ENCODE results near the gene MTHFD1L. TPM values are rescaled to one million over a fixed set of nuclear protein-coding genes. Genes with fewer than 3 reads are reported as not detected.

MTHFD1L gene
- polyA plus RNA-seq, 2 of the 4 experiments (the other 2 are of a cell fraction) = 27.2 to 63.2 TPM

GRCh38 chr6:150863213-150863928, 2.1 kb upstream of the MTHFD1L start:
- WGBS (ENCODE audit: missing lambda C conversion rate) = 83% methylated on average over 7 of the region's 7 CpGs
- DNase-seq (ENCODE audit: low read depth in 1 of 2, low spot score in 1 of 2) (no peak), FAIRE-seq (no peak), ATAC-seq (no peak)
- no peak for TF ChIP-seq FOSL2 (IDR thresholded peaks at IDR 0.05)
- no peak for TF ChIP-seq FOSL2 (CRISPR knock-in tag; IDR thresholded peaks at IDR 0.05)
- TF ChIP-seq HMGXB4 (CRISPR knock-in tag; IDR thresholded peaks at IDR 0.05; ENCODE audit: borderline replicate concordance) = no peak
- TF ChIP-seq CTCF (IDR thresholded peaks at IDR 0.05) = no peak
- no peak for TF ChIP-seq CHD2 (IDR thresholded peaks at IDR 0.05; ENCODE audit: low read length, partially characterized antibody)
- TF ChIP-seq E2F6 (IDR thresholded peaks at IDR 0.05; ENCODE audit: borderline replicate concordance, low read depth) = no peak
- TF ChIP-seq, protein P1, sequence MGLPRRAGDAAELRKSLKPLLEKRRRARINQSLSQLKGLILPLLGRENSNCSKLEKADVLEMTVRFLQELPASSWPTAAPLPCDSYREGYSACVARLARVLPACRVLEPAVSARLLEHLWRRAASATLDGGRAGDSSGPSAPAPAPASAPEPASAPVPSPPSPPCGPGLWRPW (IDR thresholded peaks at IDR 0.05) = no peak
- TF ChIP-seq, protein P2, sequence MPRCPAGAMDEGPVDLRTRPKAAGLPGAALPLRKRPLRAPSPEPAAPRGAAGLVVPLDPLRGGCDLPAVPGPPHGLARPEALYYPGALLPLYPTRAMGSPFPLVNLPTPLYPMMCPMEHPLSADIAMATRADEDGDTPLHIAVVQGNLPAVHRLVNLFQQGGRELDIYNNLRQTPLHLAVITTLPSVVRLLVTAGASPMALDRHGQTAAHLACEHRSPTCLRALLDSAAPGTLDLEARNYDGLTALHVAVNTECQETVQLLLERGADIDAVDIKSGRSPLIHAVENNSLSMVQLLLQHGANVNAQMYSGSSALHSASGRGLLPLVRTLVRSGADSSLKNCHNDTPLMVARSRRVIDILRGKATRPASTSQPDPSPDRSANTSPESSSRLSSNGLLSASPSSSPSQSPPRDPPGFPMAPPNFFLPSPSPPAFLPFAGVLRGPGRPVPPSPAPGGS (IDR thresholded peaks at IDR 0.05) = no peak
- no peak for TF ChIP-seq RAD21 (conservative IDR thresholded peaks at IDR 0.05 in 1 of 2, IDR thresholded peaks at IDR 0.05 in 1 of 2)
- TF ChIP-seq HOXB5 (CRISPR knock-in tag; IDR thresholded peaks at IDR 0.05) = no peak
- TF ChIP-seq HOXA7 (CRISPR knock-in tag; IDR thresholded peaks at IDR 0.05) = no peak
- TF ChIP-seq RCOR1 (IDR thresholded peaks at IDR 0.05; ENCODE audit: low read depth, low read length) = no peak
- no peak for TF ChIP-seq EHMT2 (IDR thresholded peaks at IDR 0.05; ENCODE audit: low read depth)
- no peak for TF ChIP-seq ZNF302 (CRISPR knock-in tag; IDR thresholded peaks at IDR 0.05)
- no peak for TF ChIP-seq ZSCAN20 (CRISPR knock-in tag; IDR thresholded peaks at IDR 0.05)
- no peak for TF ChIP-seq TFCP2L1 (CRISPR knock-in tag; IDR thresholded peaks at IDR 0.05)
- TF ChIP-seq ESRRA (IDR thresholded peaks at IDR 0.05; ENCODE audit: borderline replicate concordance, low read length) = no peak
- no peak for TF ChIP-seq MAX (IDR thresholded peaks at IDR 0.05)
- no peak for TF ChIP-seq KDM1A (IDR thresholded peaks at IDR 0.05; ENCODE audit: low read depth)
- TF ChIP-seq RNF2 (IDR thresholded peaks at IDR 0.05; ENCODE audit: borderline replicate concordance, low read depth) = no peak
- no peak for TF ChIP-seq ZC3H11A (IDR thresholded peaks at IDR 0.05)
- Histone ChIP-seq H3K9me3 (no peaks in the 10 kb centered on the region), H3K4me3 (no peak overlapping the region), H3K4me2 (no peak overlapping the region), H3K27ac (no peak overlapping the region; a peak in 1 of 6 replicates), H3K4me1 (peaks cover 15% of the 10 kb centered on the region)
- CTCF ChIA-PET = interaction anchor here (0.6 to 4.1 kb wide), 5 partner anchors 9 to 508 kb away, joined by 3 to 30 read pairs (median 4); no protein-coding TSS in a partner anchor
- POLR2A ChIA-PET = no interaction called here
